PFSK-1 (cell line): ENCODE measurements around the gene GPR18.

Experiments used
- FOXP2 ChIP-seq: optimal IDR thresholded peaks from 2 replicates; pipeline ENCODE3; 2011; ENCODE audit warnings: borderline replicate concordance, control low read depth, inconsistent platforms; ENCODE audit not compliant: insufficient read depth; ENCODE audit errors: extremely low read length, extremely low read depth
- POLR2AphosphoS5 ChIP-seq: IDR thresholded peaks from 2 replicates; pipeline ENCODE4 v1.6.1; 2012; ENCODE audit warnings: low read depth, mild to moderate bottlenecking, control low read depth, low read length, moderate library complexity
- SIN3A ChIP-seq: IDR thresholded peaks from 2 replicates; pipeline ENCODE4 v1.6.1; 2012; ENCODE audit warnings: mild to moderate bottlenecking, low read length, moderate library complexity, borderline replicate concordance; ENCODE audit not compliant: insufficient read depth
- TAF1 ChIP-seq: IDR thresholded peaks from 2 replicates; pipeline ENCODE4 v1.6.1; 2012; ENCODE audit warnings: low read length, control low read depth, borderline replicate concordance; ENCODE audit not compliant: insufficient read depth
- TF ChIP-seq, protein P1 (sequence below), 2 experiments: IDR thresholded peaks; 2 replicates each; pipeline versions ENCODE4 v1.6.1 to v1.8.0; 2011 to 2012; ENCODE audit warnings: low read depth in 2 of 2, low read length in 2 of 2, control low read depth in 1 of 2, inconsistent platforms in 1 of 2, mild to moderate bottlenecking in 1 of 2, moderate library complexity in 1 of 2; ENCODE audit not compliant: insufficient read depth in 1 of 2

The GPR18 gene

DNA sequence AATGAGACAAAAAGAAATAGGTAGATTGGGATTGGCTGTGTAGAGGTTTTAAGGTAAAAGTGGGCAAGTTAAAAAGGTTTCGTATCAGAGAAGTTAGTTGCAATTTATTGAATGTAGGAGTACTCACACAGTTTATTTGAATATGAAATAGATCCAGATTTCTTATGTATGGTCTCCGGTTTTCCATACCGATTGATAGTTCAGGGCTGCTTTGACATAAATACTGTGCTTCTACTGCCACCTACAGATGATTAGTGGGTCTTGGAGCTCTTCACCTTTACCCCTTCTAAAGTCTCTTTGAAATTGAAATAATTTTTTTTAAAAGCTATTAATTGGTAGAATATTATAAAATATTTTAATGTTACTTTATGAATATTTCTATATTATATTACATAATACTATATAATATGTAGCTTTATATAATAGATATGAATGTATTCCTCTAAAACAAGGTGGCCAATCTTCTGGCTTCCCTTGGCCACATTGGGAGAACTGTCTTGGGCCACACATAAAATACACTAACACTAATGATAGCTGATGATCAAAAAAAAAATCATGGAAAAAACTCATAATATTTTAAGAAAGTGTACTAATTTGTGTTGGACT, 7.7 kb upstream of the GPR18 start:
- TF ChIP-seq, protein P1, sequence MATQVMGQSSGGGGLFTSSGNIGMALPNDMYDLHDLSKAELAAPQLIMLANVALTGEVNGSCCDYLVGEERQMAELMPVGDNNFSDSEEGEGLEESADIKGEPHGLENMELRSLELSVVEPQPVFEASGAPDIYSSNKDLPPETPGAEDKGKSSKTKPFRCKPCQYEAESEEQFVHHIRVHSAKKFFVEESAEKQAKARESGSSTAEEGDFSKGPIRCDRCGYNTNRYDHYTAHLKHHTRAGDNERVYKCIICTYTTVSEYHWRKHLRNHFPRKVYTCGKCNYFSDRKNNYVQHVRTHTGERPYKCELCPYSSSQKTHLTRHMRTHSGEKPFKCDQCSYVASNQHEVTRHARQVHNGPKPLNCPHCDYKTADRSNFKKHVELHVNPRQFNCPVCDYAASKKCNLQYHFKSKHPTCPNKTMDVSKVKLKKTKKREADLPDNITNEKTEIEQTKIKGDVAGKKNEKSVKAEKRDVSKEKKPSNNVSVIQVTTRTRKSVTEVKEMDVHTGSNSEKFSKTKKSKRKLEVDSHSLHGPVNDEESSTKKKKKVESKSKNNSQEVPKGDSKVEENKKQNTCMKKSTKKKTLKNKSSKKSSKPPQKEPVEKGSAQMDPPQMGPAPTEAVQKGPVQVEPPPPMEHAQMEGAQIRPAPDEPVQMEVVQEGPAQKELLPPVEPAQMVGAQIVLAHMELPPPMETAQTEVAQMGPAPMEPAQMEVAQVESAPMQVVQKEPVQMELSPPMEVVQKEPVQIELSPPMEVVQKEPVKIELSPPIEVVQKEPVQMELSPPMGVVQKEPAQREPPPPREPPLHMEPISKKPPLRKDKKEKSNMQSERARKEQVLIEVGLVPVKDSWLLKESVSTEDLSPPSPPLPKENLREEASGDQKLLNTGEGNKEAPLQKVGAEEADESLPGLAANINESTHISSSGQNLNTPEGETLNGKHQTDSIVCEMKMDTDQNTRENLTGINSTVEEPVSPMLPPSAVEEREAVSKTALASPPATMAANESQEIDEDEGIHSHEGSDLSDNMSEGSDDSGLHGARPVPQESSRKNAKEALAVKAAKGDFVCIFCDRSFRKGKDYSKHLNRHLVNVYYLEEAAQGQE (IDR thresholded peaks at IDR 0.05; ENCODE audit: insufficient read depth in 1 of 2, low read depth in 2 of 2, low read length in 2 of 2), result no peak
- TF ChIP-seq POLR2AphosphoS5, result no peak

DNA sequence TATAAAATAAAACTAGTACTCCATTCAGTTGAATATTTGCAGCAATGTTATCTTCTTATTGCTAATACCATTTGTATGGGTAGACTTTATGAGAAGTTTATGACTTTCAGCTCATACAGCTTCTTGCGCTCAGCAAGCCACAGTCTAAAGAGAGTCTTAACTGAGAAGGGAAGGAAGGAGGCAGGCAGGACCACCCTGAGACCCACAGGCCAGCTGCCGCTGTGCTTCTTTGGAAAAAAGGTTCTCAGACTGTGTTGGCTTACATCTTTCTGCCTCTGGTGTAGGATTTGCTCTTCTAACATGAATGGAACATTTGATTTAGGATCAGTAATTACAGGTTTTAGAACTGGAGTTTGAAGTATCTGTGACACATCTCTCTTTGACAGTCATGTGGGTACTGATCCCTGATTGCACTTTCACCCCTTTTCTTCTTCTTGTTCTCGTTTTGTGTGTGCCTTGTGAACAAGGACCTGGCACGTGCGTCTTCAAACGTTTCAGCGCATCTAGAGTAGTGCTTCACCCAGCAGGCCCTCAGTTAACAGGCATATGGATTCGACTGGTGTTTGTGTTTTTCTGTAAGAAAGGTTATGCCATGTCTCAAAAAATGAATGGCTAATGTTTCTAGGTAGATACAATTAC, 7.1 kb upstream of the GPR18 start:
- TF ChIP-seq POLR2AphosphoS5 (no peak), SIN3A (no peak), FOXP2 (no peak), TAF1 (no peak)
- TF ChIP-seq, protein P1 (IDR thresholded peaks at IDR 0.05; ENCODE audit: insufficient read depth in 1 of 2, low read depth in 2 of 2, low read length in 2 of 2), result no peak

DNA sequence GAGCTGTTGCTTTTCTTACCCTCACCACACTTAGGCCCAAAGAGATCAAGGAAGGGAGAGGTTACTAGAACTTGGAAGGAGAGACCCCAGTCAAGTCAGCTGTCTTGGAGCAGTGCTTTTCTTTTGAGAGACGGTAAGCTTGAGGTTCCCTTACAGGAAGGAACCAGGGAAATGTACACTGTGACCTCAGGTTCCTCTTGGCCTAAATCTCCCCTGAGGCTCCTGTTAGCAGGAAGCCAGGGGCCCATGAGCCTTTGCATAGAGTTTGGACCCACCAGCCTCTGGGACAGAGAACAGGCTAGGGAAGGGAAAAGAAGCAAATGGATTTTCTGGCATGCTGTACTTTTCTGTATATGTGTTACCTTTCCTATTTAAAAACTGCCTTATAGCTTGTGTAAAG, 5.9 kb upstream of the GPR18 start:
- TF ChIP-seq, protein P1 (IDR thresholded peaks at IDR 0.05; ENCODE audit: insufficient read depth in 1 of 2, low read depth in 2 of 2, low read length in 2 of 2), result no peak
- TF ChIP-seq SIN3A (no peak), FOXP2 (no peak), TAF1 (no peak), POLR2AphosphoS5 (no peak)

DNA sequence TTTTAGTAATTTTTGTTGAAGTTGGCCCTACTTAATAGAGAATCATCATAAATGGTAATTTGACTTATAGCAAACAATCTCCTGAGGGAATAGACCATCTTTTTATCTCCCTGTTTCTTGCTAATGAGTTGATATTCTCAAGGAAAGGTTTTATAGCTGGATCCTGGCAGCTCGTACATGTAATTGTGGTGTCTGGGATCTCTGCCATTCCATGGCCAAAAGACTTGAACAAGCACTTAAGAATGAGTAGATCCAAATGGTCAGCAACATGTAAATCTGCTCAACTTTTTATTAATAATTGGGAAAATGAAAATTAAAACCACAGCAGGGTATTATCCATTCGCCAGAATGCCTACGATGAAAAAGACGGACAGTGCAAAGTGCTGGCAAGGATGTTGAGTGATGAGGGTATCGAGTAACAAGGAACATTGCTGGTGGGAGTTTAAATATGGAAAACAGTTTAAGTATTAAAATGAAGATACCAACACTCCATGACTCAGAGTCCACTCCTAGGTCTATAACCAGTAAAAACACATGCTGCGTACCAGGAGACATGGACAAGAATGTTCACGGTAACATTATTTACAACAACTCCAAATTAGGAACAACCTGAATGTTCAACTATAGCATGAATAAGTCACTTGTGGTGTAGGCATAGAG, 5.1 kb upstream of the GPR18 start:
- TF ChIP-seq, protein P1 (IDR thresholded peaks at IDR 0.05; ENCODE audit: insufficient read depth in 1 of 2, low read depth in 2 of 2, low read length in 2 of 2), result no peak
- TF ChIP-seq POLR2AphosphoS5 (no peak), TAF1 (no peak), SIN3A (no peak), FOXP2 (no peak)
